GM21367 (cell line): ENCODE results near the gene SLC51B.
"Not testable (repeated sequence)": the region's sequence is repeated elsewhere in the genome, so short reads cannot be mapped to it uniquely, and the experiment has no call there.

ENCODE experiments used
- ATAC-seq: cut with Tn5 transposase; IDR thresholded peaks from one replicate; pipeline ENCODE4 v1.9.1; 2021; ENCODE audit not compliant: unreplicated experiment

The SLC51B gene

DNA sequence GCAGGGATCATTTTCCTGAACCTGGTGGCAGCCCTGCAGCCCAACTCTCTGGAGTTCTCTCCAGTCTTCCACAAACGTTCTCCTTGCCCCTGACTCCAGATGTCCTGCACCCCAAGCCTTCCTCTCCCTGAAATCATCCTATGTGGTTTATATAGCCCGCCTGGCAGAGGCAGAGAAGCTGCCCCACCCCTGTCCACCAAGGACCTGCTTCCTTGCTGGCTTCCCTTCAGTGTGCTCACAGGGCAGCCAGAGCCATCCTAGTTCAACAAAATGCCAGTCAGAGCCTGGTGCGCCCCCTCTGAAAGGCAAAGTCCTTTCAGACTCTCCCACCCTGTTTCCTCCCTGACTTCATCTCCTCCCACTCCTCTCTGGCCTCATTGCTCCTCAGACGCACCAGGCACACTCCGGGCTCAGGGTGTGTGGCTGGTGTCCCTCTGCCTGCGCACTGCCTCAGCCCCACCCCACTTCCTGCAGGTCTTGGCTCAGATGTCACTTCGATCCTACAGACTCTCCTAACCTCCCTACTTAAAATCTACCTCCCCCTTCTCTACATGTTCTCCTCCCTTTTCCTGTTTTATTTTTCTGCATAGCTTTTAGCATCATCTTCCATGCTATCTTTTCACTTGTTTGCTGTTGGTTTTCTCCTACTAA is 37.2 kb downstream of the SLC51B start:
- ATAC-seq: no peak

DNA sequence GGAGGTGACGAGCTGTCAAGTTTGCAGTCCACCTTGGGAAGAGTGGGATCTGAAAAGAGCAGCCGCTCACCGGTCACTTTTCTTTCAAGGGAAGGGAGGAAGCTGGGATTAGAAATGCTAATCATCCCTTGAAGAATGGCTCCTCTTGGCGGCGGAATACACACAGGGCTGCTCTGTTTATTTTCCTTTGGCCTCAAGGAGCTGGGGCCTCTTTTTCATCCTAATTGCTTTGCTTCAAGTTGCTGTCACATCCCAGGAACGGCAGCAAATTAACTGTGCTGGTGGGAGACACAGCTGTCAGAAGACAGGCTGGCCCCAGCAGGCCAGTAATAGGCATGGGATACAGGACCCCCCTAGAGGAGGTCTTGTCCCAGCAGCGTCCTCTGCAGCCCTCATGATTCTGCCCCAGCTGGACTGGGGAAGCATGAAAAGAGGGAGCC is 38.1 kb downstream of the SLC51B start:
- no peak for ATAC-seq

DNA sequence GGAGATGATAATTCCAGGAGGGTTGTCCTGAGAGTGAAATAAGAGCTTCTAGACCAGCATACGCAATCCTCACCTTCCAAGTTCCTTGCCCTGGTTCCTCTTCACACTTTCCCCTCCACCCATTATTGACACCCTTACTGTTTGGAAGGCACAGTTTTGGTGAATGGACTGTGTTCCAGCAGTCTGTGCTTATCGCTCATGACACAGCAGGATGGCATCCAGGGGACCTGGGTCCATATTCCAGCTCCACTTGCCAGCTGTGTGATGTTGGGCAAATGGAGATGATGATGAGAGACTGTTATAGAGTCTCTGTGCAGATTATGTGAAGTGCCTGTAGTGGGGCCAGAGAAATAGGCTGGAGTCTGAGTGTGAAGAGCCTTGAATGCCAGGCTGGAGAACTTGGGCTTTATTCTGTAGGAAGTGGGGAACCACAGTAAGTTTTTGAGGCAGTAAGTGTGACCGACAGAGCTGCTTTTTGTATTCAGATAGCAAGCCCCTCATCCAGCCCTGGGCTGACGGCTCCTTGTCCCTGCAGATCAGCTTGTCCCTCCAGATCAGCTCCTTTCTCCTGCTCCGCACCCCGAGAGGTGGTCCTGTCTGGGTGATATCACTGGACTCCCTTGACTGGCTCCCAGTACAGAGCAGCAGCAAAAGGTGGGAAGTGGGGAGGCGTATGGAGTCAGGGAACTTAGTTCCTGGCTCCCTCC is 39.5 kb downstream of the SLC51B start:
- ATAC-seq: no peak

DNA sequence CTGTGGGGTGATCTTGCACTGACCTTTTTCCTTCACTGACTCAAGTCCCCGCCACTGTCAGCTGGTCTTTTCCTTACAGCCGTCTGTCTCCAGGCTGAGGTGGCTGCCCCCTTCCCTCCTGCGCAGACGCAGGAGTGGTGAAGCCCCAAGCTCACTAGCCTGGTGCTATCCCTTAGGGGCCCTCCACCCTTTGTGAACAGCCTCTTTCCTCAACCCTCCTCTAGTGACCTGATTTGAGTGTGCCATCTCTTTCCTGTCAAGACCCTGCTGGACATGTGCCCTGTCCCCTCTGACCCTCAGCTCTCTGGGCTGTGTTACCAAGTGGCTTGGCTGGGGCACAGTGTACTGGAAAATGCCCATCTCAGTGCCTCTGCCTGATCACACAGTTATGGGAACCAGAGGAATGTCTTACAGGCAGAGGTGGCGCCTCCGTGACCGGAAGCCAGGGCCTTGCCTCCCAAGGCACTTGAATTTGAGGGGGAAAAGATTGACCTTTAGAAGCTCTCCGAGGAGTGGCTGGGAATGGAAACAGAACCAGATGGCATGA is 40.1 kb downstream of the SLC51B start:
- no peak for ATAC-seq

DNA sequence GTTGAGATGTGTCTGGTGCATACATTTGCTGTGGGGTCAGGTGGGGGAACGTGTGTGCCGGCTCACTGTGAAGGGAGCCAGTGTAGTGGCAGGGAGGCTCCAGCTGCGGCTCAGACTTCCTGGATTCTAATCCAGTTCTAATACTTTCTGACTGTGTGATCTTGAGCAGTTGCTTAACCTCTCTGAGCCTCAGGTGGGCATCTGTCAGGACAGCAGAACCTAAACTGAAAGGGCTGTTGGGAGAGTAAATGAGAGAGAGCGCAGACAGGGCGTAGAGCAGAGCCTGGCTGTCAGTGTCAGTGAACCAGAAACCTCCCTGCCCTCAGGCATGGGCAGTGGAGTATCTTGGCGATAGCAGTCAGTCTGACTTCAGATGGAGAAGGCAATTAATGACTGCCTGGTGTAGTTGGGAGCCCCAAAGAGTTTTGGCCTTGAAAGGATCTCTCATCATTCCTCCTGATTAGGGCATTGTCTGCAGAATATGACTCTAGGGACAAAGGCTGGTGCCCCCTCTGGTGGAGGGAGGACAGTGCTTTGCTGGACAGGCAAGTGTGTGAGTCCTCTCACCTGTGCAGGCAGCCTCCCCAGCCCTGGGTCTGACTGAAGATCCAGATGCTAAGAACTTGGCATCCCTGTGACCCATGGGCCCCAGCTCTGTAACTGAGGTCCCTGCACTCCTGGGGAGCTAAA is 40.9 kb downstream of the SLC51B start:
- no peak for ATAC-seq

DNA sequence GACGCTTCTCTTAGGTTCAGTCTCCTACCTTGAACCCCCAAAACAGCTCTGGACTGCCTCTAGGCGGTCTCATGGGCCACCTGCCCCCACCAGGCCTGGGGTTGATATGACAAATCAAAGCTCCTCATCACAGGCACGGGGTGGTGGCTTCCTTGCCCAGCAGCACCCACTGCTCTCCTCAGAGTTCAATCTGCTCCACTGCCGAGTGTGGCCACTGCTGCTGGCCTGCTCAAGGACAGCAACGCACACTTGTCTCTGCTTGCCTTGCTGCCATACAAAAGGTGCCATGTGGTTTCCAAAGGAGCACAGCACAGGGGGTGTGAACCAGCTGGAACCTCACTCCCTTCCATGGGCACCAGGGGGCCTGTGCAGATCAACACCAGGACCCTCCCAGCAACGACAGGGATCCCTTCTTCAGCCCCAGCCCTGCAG is 41.5 kb downstream of the SLC51B start:
- ATAC-seq: no peak

DNA sequence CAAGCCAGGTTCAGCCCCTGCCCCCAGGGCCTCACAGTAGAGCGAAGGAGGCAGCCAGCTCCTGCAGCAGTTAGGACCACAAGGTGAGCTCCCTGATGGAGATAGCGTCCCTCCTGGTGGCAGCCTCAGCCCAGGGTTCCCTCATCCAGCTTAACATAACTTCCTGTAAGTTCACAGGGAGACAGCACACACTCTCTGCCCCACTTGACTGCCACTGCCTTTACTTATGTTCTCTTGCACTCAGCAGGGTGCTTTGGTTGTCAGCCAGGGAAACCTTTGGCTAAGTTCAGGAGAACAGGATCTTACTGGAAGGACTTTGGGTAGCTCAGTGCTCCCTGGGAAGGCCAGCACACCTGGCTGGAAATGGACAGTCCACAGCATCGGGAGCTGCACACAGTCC is 42.2 kb downstream of the SLC51B start:
- no peak for ATAC-seq

DNA sequence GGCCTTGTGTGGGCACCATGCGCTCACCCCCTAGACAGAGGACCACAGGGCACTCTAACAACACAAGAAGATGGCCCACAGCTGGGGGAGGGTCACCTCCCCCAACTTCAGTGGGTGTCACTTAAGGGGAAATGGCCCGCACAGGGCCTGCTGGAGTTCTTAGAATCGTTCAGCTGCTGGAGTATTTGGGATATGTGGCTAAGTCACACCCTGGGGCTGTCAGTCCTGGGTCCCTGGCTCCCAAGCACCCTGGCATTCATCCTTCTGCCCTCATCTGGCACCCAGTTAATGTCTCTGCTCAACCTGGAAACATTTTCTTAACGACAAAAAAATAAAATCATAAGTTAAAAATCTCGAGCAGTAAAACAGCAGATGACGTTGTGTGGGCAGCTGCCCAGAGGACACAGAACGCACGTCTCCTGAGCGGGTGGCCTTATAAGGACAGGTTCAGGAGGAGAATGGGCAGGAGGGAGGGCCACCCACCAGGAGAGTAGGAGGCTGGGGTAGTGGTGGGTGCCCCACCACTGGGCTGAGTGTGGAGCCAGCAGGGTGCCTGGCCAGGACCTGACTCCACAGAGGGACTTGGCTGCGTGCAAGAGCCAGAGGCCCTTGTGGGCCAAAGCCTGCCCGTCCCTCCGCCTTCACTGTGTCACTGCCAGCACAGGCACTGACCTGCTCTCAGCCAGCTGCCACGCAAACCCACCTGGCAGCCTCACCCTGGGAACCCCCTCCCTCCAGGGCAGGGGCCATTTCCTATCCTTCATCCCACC is 42.9 kb downstream of the SLC51B start:
- no peak for ATAC-seq

DNA sequence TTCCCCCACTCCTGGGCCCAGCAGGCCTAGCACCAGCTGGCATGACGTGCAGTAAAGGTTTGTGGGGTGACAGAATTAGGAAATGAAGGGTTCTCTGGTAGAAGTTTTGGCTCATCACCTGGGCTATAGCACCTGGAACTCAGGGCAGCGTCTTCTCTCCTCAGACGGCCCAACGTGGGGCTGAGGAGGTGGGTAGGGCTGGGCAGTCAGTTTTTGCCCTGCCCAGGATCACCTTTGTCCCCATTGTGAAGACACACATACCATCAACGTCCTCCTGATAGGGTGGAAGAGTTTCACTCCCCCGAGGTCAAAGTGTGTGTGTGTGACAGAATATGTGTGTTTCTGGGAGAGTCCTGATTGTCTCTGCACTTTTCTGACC is 43.4 kb downstream of the SLC51B start:
- ATAC-seq: no peak

DNA sequence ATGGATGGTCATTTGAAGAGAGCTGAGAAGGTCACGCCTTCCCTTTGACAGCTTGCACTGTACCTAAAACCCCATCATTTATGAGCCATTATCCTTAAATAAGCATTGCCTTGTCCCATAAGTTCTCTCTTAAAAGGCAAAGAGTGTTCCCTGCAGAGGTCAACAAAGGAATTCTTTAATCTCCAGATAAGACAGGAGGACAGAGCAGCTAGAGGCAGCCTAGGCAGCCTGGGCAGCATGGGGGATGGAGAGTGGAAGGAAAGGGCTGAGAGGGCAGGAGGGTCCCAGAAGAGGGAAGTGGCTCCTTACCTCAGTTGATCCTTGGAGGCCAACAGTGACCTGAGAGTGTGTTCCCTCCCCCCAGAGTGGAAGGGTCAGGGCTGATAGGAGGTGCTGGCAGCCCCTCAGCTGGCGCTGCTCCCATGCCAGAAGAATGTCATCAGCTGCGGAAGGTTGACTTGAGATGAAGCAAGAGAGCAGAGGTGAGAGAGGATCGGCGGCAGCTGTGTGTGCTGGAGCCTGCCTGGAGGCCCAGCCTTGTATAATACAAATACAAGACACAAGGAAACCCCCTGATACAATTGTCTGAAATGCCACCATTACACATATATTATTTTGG is 44.1 kb downstream of the SLC51B start:
- no peak for ATAC-seq

DNA sequence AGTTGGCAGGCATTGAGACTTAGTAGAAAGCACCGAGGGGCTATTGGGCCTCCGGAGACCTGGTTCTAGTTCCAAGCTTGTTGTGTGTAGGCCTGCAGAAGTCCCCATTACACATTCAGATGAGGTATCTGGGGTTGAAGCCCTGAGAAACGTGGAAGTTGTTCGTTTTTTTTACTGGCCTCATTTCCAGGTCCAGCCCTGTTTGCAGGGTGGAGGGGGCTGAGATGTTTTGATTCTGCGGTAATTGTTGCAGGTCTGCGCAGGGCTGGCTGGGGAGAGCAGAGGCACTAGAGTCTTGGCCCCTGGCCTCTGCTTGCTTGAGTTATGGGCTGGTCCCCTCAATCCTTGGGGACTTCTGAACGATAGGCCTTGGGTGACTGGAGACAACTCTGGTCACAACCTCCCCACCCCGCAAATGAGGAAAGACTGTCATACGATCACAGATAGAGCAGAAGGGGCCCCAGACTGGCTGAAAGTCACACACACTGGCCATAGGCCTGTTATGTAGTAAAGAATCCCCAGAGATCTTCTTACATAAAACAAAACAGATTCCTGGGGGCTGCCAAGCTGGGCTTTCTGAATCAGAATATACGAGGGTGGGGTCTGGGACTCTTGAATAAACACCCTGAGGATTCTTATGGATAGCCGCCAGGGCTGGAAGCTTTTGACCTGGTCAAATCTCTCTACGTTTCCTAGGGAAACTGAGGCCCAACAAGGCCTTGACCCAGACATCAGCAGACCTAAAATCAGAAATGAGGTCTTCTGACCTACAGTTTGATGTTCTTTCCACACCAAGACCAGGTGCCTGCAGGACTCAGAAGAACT is 47.0 kb downstream of the SLC51B start:
- no peak for ATAC-seq

DNA sequence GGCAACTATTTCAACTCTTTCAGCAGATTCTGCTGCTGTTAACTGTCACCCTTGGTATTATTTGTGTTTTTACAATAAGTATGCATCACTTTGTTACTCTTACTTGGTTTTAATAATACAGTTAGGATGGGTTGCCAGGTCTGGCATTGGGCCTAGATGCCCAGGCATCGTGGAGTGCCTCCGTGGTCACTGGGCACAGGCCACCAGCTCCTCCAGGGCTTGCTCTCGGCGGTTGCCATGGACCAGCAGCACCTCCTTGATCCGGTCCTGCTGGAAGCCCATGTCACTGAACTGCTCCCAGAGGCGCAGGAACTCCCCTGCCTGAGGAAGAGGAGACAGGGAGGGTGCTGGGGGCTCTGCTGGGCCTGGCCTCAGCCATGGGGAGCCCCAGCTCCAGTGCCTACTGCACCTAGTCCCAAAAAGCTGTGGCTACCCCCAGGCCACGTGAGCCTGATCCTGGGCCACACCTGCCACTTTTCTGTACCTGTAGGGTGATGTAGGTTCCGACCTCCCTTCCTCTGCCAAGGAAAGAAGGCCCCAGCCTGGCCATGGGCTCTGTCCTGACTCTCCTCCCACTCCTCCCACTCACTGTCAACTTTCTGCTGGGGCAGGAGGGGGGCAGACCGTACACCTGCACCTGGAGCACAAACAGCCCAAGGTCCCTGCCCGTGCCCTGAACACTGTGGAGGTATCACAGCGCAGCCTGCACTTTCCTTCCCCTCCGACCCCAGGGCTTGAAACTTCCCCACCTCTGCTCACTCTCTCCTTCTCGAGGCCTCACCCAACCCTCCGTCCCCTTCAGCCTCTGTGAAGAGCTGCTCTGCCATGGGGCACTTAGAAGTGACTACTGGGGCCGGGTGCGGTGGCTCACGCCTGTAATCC is 48.0 kb downstream of the SLC51B start:
- ATAC-seq: no peak

DNA sequence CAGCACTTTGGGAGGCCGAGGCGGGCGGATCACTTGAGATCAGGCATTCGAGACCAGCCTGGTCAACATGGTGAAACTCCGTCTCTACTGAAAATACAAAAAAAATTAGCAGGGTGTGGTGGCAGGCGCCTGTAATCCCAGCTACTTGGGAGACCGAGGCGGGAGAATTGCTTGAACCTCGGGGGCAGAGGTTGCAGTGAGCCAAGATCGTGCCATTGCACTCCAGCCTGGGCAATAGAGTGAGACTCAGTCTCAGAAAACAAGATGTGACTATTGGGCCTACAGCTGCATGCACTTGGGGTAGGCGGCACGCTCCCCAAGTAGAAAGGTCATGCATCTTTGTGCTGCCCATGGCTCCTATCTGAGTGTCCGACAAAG is 48.6 kb downstream of the SLC51B start:
- ATAC-seq: not testable (repeated sequence)

DNA sequence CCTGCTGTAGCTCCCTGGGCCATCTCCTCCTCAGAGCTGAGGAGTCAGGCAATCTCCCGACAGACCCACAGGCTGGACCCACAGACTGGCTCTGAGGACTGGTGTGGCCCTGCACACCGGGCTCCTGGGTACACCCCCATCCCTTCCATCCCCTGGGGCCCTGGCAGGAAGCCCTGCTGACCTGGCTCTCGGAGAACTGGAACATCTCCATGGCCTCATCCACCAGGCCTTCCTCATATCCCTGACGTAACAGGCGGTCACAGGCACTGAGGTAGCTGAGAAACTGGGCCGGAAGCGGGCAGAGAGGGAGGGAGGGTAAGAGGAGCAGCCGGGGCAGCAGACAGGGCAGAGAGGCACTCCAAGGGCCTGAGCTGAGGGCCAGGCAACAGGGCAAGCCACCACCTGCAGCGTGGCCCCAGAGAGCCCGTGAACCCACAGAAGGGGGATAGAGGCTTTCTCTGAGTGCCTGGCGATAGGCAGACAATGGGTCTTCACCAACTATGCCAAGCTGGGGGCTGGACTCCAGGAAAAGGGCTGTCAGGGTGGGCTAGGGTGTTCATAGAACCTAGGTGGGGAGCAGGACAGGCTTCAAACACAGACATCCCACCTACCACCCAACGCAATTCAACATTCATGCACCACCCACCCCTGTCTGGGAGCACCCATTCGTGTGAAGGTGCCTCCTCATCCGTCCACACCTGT is 49.3 kb downstream of the SLC51B start:
- ATAC-seq: no peak

DNA sequence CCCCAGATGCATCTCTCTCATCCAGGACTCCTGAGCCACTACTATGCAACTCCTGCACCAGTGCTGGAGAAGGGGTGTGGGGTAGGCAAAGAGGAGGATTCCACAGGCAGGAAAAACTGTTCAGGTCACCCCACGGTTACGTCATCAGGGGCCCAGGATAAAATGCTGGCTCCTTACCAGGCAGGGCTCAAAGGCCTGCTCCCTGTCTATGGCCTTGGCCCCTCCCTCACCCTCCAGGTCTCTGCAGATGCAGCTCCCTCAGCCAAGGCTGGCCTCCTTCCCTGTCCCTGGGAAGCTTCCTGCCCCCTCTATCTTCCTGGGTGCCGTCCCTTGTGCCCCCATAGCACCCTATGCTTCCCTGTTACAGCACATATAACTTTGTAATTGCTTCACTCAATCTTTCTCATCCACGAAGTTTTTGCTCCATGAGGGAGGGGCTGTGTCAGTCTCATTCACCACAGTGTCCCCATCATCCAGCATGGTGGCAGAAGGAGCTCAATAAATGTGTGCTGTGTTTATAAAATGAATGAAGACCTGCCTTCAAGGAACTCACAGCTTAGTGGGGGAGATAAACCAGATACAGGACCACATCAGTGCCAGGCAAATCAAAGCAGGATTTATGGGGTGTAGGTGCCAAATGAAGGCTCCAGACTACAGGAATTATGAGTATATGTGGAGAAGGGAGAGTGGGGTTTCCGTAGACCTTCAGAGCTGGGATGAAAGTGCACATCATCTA is 50.0 kb downstream of the SLC51B start:
- no peak for ATAC-seq

DNA sequence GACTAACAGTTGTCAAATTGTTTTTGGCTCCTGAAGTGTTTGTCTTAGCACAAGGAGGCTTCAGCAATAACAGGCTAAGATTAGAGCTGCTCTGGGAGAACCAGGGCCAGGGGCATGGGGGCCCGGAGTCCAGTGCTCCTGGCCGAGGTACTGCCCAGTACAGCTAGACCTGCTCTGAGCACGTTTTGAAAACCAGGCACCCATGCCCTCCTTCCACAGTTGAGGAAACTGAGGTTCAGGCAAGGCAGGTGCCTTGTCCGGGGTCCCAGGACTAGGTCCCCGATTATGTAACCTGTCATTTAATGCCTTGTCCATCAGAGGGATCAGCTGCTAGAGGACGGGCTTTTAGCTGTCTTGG is 50.5 kb downstream of the SLC51B start:
- ATAC-seq: no peak

DNA sequence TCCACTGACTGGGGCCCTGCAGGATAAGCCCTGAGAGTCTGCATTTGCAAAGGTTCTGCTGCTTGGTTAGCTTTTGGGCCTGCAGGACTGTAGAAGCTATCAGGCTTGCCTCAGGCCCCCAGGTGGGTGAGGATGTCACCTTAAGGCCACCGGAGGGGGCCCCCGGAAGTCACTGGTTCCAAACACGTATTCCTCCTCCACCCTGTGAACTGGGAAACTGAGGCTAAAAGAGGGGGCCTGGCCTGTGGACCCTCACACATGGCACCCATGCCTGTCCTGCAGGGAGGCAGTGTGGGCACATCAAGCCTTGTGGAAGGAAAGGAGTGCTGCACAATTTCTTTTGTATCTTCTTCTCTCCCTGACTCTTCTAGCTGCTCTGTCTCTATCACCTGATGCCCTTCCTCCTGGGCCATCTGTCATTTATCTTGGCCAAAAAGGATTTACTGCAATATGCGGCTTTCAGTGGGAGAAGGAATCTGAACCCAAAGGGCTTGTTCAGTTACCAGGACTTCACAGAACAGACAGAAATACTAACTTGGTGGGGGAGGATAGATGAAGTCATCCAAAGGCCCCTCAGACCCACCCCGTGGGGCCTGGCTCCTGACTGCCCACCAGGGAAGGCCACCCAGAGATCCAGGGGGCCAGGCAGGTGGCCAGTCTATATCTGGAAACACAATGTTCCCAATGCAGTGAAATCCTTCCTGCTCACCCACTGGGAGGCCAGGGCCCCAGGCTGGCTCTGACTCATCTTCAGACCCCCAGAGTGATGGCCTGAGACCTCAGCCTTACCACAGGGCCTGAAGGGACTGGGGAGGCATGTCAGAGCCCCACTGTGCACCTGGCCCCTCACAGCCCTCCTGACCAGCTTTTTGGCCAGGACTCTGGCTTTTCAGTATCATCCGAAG is 51.5 kb downstream of the SLC51B start:
- ATAC-seq: no peak
